ENCODE measurements around the gene CDK3. TPM values are rescaled to one million over a fixed set of nuclear protein-coding genes. Genes with fewer than 3 reads are reported as not detected.

The CDK3 gene
- total RNA-seq, 4 donors from 2014 or later = 0.65 to 2.2 (median 1.2) TPM; not detected in 1

DNA sequence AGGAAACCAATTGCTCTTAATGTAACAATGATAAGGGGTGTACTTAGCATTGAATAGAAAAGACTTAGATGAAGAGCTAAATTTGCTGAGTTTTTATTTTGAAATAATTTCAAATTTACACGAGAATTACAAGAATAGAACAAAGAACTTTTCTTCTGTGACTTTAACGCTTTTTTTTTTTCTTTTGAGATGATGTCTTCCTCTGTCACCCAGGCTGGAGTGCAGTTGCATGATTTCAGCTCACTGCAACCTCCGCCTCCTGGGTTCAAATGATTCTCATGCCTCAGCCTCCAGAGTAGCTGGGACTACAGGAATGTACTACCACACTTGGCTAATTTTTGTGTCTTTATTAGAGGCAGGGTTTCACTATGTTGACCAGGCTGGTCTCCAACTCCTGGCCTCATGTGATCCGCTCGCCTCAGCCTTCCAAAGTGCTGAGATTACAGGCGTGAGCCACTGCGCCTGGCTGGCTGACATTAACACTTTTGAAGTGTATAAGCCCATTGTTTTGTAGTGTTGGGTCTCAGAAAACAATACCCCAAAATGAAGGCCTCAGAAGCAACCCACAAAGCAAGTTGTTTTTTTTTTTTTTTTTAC, 19.5 kb upstream of the CDK3 start:
- DNase-seq (ENCODE audit: extremely low spot score) = no peak
- 88% methylated on average over 7 of the region's 7 CpGs for WGBS
- Histone ChIP-seq H3K36me3 (no peaks in the 10 kb centered on the region), H3K4me1 (peaks cover 29 to 46% (median 35%) of the 10 kb centered on the region in 4 donors), H3K9me3 (no peaks in the 10 kb centered on the region), H3K4me3 (no peak overlapping the region), H3K27me3 (no peaks in the 10 kb centered on the region), H3K27ac (replicated peaks in 1 of 4) (no peak overlapping the region)
- intact Hi-C loops (cut with DNase I) = loop anchor here (5.0 kb wide), 1 partner anchor 39 kb away; the partner anchor contains the start of gene FBF1
- TF ChIP-seq POLR2AphosphoS5 (IDR thresholded peaks at IDR 0.05) = no peak
- TF ChIP-seq, protein P1, sequence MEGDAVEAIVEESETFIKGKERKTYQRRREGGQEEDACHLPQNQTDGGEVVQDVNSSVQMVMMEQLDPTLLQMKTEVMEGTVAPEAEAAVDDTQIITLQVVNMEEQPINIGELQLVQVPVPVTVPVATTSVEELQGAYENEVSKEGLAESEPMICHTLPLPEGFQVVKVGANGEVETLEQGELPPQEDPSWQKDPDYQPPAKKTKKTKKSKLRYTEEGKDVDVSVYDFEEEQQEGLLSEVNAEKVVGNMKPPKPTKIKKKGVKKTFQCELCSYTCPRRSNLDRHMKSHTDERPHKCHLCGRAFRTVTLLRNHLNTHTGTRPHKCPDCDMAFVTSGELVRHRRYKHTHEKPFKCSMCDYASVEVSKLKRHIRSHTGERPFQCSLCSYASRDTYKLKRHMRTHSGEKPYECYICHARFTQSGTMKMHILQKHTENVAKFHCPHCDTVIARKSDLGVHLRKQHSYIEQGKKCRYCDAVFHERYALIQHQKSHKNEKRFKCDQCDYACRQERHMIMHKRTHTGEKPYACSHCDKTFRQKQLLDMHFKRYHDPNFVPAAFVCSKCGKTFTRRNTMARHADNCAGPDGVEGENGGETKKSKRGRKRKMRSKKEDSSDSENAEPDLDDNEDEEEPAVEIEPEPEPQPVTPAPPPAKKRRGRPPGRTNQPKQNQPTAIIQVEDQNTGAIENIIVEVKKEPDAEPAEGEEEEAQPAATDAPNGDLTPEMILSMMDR (IDR thresholded peaks at IDR 0.05) = no peak

DNA sequence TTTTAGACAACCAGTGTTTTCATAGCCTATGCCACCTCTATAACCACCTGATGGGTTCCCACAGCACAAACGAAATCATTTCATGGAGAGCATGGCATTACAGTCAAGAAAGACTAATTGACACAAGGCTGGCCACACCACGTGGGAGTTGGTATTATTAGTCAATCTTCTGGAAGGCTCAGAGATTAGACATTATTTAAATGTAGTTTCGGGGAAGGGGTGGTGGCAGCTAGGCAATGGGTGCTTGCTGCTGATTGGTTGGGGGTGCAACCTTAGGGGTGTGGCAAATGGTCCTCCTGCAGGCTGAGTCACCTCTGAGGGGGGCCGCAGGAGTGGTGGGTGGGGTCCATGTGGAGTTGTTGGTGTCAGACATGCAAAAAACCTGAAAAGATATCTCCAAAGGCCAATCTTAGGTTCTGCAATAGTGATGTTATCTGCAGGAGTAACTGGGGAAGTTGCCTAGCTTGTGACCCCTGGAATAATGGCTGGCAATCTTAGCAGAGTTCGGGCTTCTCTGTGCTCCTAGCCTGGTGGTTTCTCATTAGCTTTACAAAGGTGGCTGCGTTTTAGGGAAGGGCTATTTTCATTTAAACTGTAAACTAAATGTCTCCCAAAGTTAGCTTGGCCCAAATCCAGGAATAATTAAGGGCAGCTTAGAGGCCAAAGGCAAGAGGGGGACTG, 17.0 kb upstream of the CDK3 start:
- Histone ChIP-seq H3K4me3 (no peak overlapping the region), H3K36me3 (no peaks in the 10 kb centered on the region), H3K27ac (replicated peaks in 1 of 4) (peak overlapping the region in 1 of 4 donors; percentile 42), H3K27me3 (no peaks in the 10 kb centered on the region), H3K9me3 (no peaks in the 10 kb centered on the region), H3K4me1 (peaks cover 8 to 21% (median 13%) of the 10 kb centered on the region in 4 donors)
- TF ChIP-seq, protein P1 (IDR thresholded peaks at IDR 0.05) = no peak
- intact Hi-C loops (cut with DNase I) = loop anchor here (5.0 kb wide), 1 partner anchor 41 kb away; the partner anchor contains the start of gene FBF1
- DNase-seq (ENCODE audit: extremely low spot score) = no peak
- 66% methylated on average over 6 of the region's 6 CpGs for WGBS

DNA sequence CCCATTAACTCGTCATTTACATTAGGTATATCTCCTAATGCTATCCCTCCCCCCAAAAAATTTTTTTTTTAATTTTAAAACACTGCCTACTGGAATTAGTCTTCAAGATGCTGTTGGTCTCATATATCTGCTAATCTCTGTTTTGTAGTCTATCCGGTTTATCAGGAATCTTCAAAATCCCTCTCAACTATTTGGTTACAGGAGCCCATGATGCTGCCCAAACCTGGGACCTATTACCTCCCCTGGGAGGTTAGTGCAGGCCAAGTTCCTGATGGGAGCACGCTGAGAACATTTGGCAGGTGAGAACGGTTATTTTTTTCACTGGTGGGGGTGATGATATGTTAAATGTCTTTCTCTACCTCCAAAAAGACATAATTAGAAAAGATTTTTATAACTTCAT, 14.7 kb upstream of the CDK3 start:
- TF ChIP-seq EP300 (IDR thresholded peaks at IDR 0.05) (no peak), POLR2A (IDR thresholded peaks at IDR 0.05; ENCODE audit: low read depth) (no peak), POLR2AphosphoS5 (IDR thresholded peaks at IDR 0.05) (no peak)
- H3K9me3 ChIP-seq = no peaks in the 10 kb centered on the region
- 89% methylated on average over 4 of the region's 4 CpGs for WGBS
- H3K4me1 ChIP-seq = peaks cover 0 to 9% (median 4%) of the 10 kb centered on the region in 4 donors
- intact Hi-C loops (cut with DNase I) = no loop called here
- no peak overlapping the region for H3K27ac ChIP-seq (replicated peaks in 1 of 4)
- H3K36me3 ChIP-seq = no peaks in the 10 kb centered on the region
- H3K27me3 ChIP-seq = no peaks in the 10 kb centered on the region
- no peak overlapping the region for H3K4me3 ChIP-seq
- no peak for DNase-seq (ENCODE audit: extremely low spot score)

DNA sequence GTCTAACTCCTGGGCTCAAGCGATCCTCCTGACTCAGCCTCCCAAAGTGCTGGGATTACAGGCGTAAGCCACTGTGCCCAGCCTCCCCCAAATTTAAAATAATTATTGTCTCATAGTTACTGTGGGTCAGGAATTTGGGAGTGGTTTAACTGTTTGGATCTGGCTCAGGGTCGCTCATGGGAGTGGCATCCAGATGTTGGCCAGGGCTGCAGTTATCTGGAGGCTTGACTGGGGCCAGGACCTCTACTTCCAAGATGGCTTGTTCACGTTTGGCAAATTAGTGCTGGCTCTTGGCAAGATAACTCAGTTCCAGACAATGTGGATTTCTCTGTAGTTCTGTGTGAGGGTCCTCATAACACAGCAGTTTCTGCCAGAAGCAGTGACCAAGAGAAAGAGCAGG, 13.6 kb upstream of the CDK3 start:
- TF ChIP-seq EP300 (IDR thresholded peaks at IDR 0.05) (no peak), POLR2A (IDR thresholded peaks at IDR 0.05; ENCODE audit: low read depth) (no peak), POLR2AphosphoS5 (IDR thresholded peaks at IDR 0.05) (no peak)
- TF ChIP-seq, protein P1 (IDR thresholded peaks at IDR 0.05) = no peak
- Histone ChIP-seq H3K9me3 (no peaks in the 10 kb centered on the region), H3K27ac (replicated peaks in 1 of 4) (no peak overlapping the region), H3K36me3 (peaks cover 7 to 9% (median 8%) of the 10 kb centered on the region in 4 donors), H3K27me3 (no peaks in the 10 kb centered on the region), H3K4me1 (peaks cover 0 to 9% (median 4%) of the 10 kb centered on the region in 4 donors), H3K4me3 (no peak overlapping the region)
- intact Hi-C loops (cut with DNase I) = no loop called here
- WGBS = 80% methylated on average over 4 of the region's 4 CpGs
- no peak for DNase-seq (ENCODE audit: extremely low spot score)

DNA sequence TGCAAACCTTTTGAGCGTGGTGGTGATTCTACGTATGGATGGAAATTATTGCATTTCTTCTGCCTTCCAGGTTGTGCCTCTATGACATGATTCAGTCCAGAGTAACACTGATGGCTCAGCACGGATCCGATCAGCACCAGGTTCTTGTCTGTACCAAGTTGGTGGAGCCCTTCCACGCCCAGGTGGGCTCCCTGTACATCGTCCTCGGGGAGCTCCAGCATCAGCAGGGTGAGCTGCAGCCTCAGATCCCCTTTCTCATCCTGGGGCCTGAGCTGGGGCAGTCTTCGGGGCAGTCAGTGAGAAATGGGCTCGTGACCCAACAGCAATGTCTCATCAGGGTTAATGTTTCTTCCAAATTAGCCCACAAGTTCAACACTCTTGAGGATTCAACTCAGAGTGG, 9.3 kb upstream of the CDK3 start:
- H3K27me3 ChIP-seq = no peaks in the 10 kb centered on the region
- no peaks in the 10 kb centered on the region for H3K4me1 ChIP-seq
- intact Hi-C loops (cut with DNase I) = no loop called here
- peaks cover 7 to 47% (median 21%) of the 10 kb centered on the region in 4 donors for H3K36me3 ChIP-seq
- no peak for DNase-seq (ENCODE audit: extremely low spot score)
- no peak overlapping the region for H3K4me3 ChIP-seq
- 94% methylated on average over 4 of the region's 9 CpGs for WGBS
- H3K27ac ChIP-seq (replicated peaks in 1 of 4) = no peak overlapping the region
- TF ChIP-seq, protein P1 (IDR thresholded peaks at IDR 0.05) = no peak
- TF ChIP-seq POLR2AphosphoS5 (IDR thresholded peaks at IDR 0.05) = no peak
- no peak for TF ChIP-seq EP300 (IDR thresholded peaks at IDR 0.05)
- no peak for TF ChIP-seq POLR2A (IDR thresholded peaks at IDR 0.05; ENCODE audit: low read depth)
- H3K9me3 ChIP-seq = no peaks in the 10 kb centered on the region
